ENCODE data around the gene SLC25A27. TPM values are rescaled to one million over a fixed set of nuclear protein-coding genes. Genes with fewer than 3 reads are reported as not detected.

SLC25A27 gene
- total and polyA plus RNA-seq, 9 of the 15 experiments (the other 6 are each of a cell fraction or from before 2014, with no cell fraction given), result not detected

- Histone ChIP-seq H3K4me3 (no peak overlapping the region), H3K9ac (ENCODE audit: insufficient read depth in 1 of 2, low read depth in 2 of 2, low read length in 2 of 2) (no peak overlapping the region), H3K36me3 (ENCODE audit: control insufficient read depth, insufficient read depth, low read length) (no peaks in the 10 kb centered on the region), H3K27me3 (ENCODE audit: control insufficient read depth in 2 of 2, insufficient read depth in 2 of 2, low read length in 2 of 2) (no peaks in the 10 kb centered on the region), H3K79me2 (ENCODE audit: control insufficient read depth, insufficient read depth, low read length) (no peaks in the 10 kb centered on the region), H2AFZ (ENCODE audit: low read depth, low read length) (no peak overlapping the region), H3K4me2 (ENCODE audit: insufficient read depth, low read length) (no peak overlapping the region), H3K27ac (ENCODE audit: extremely low read depth, low read depth, low read length) (no peak overlapping the region), H3K9me1 (ENCODE audit: control insufficient read depth, insufficient read depth, low read length) (no peaks in the 10 kb centered on the region), H3K9me3 (replicated peaks; ENCODE audit: control insufficient read depth, insufficient read depth, low read depth, low read length) (no peaks in the 10 kb centered on the region), H3K4me1 (replicated peaks in 1 of 2; ENCODE audit: control insufficient read depth in 2 of 2, insufficient read depth in 2 of 2, low read length in 2 of 2) (no peaks in the 10 kb centered on the region), H4K20me1 (replicated peaks; ENCODE audit: control insufficient read depth, insufficient read depth, low read length) (no peaks in the 10 kb centered on the region)
- FAIRE-seq (no peak), ATAC-seq (no peak), DNase-seq (ENCODE audit: extremely low read depth in 1 of 4, low spot score in 3 of 4) (no peak)
- TF ChIP-seq TEAD2 (tag; IDR thresholded peaks at IDR 0.05) (no peak), RBM15 (IDR thresholded peaks at IDR 0.05; ENCODE audit: insufficient read depth, low read length) (no peak), ZNF217 (CRISPR knock-in tag; IDR thresholded peaks at IDR 0.05) (no peak), PML (IDR thresholded peaks at IDR 0.05; ENCODE audit: low read length) (no peak), FOXP1 (CRISPR knock-in tag; IDR thresholded peaks at IDR 0.05) (no peak), ILF3 (IDR thresholded peaks at IDR 0.05; ENCODE audit: borderline replicate concordance) (no peak), CSDE1 (IDR thresholded peaks at IDR 0.05) (no peak), ZNF584 (CRISPR knock-in tag; IDR thresholded peaks at IDR 0.05; ENCODE audit: low read depth) (no peak), RBM14 (IDR thresholded peaks at IDR 0.05; ENCODE audit: borderline replicate concordance, insufficient read depth, low read depth, low read length) (no peak), HNRNPH1 (optimal IDR thresholded peaks at IDR 0.05; ENCODE audit: low read depth, low read length) (no peak), DNMT1 (IDR thresholded peaks at IDR 0.05) (no peak), SP2 (IDR thresholded peaks at IDR 0.05; ENCODE audit: extremely low read depth, low read depth, low read length, poor library complexity, severe bottlenecking) (no peak), RCOR1 (IDR thresholded peaks at IDR 0.05; ENCODE audit: borderline replicate concordance in 1 of 2, low read depth in 2 of 2, low read length in 2 of 2) (no peak), ZKSCAN3 (CRISPR knock-in tag; IDR thresholded peaks at IDR 0.05) (no peak), KDM1A (IDR thresholded peaks at IDR 0.05) (no peak), ZNF583 (CRISPR knock-in tag; IDR thresholded peaks at IDR 0.05) (no peak)
- TF ChIP-seq, protein P1, sequence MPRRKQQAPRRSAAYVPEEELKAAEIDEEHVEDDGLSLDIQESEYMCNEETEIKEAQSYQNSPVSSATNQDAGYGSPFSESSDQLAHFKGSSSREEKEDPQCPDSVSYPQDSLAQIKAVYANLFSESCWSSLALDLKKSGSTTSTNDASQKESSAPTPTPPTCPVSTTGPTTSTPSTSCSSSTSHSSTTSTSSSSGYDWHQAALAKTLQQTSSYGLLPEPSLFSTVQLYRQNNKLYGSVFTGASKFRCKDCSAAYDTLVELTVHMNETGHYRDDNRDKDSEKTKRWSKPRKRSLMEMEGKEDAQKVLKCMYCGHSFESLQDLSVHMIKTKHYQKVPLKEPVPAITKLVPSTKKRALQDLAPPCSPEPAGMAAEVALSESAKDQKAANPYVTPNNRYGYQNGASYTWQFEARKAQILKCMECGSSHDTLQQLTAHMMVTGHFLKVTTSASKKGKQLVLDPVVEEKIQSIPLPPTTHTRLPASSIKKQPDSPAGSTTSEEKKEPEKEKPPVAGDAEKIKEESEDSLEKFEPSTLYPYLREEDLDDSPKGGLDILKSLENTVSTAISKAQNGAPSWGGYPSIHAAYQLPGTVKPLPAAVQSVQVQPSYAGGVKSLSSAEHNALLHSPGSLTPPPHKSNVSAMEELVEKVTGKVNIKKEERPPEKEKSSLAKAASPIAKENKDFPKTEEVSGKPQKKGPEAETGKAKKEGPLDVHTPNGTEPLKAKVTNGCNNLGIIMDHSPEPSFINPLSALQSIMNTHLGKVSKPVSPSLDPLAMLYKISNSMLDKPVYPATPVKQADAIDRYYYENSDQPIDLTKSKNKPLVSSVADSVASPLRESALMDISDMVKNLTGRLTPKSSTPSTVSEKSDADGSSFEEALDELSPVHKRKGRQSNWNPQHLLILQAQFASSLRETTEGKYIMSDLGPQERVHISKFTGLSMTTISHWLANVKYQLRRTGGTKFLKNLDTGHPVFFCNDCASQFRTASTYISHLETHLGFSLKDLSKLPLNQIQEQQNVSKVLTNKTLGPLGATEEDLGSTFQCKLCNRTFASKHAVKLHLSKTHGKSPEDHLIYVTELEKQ (CRISPR knock-in tag; IDR thresholded peaks at IDR 0.05), result no peak
- POLR2A ChIA-PET, result no interaction called here
- WGBS (ENCODE audit: insufficient coverage, low coverage, missing lambda C conversion rate), result 2% methylated on average over 3 of the region's 3 CpGs
- BruUV-seq (replicated peaks), result no TSS peak
- in situ Hi-C loops (cut with MboI) (no loop called here), intact Hi-C loops (cut with micrococcal nuclease) (no loop called here)
- CTCF ChIA-PET (ENCODE audit: low intra/inter-chr PET ratio), result no interaction called here
Observed at GRCh38 chr6:46610862-46611553, 41.8 kb upstream of the SLC25A27 start.
